ENCODE measurements around the gene NAT10.
A peak's percentile ranks its signal among the peaks of the same experiment; 100 is the strongest.
"Not testable (repeated sequence)": the region's sequence is repeated elsewhere in the genome, so short reads cannot be mapped to it uniquely, and the experiment has no call there.

The NAT10 gene

GRCh38 chr11:34174412-34175041 lies 69.1 kb downstream of the NAT10 start:
- peak; percentile 73 for DNase-seq (ENCODE audit: low read depth)
- peak; percentile 80 for TF ChIP-seq CTCF (IDR thresholded peaks at IDR 0.05; ENCODE audit: insufficient read depth, low read depth, low read length, missing control alignments)
- peak overlapping the region; percentile 21 for H3K4me3 ChIP-seq (ENCODE audit: low read length)

- DNase-seq (ENCODE audit: low read depth): no peak
- no peak overlapping the region for H3K4me3 ChIP-seq (ENCODE audit: low read length)
- TF ChIP-seq CTCF (IDR thresholded peaks at IDR 0.05; ENCODE audit: insufficient read depth, low read depth, low read length, missing control alignments): no peak
Observed at GRCh38 chr11:34175284-34176019, 70.0 kb downstream of the NAT10 start.

- no peak overlapping the region for H3K4me3 ChIP-seq (ENCODE audit: low read length)
- TF ChIP-seq CTCF (IDR thresholded peaks at IDR 0.05; ENCODE audit: insufficient read depth, low read depth, low read length, missing control alignments): no peak
Observed at GRCh38 chr11:34176751-34177209, 71.4 kb downstream of the NAT10 start.

GRCh38 chr11:34178209-34178821 lies 72.9 kb downstream of the NAT10 start:
- H3K4me3 ChIP-seq (ENCODE audit: low read length): no peak overlapping the region
- TF ChIP-seq CTCF (IDR thresholded peaks at IDR 0.05; ENCODE audit: insufficient read depth, low read depth, low read length, missing control alignments): no peak
- DNase-seq (ENCODE audit: low read depth): no peak

More at GRCh38 chr11:34176751-34177209, 71.4 kb downstream of the NAT10 start:
- DNase-seq (ENCODE audit: low read depth): no peak

GRCh38 chr11:34179026-34179675 lies 73.7 kb downstream of the NAT10 start:
- no peak overlapping the region for H3K4me3 ChIP-seq (ENCODE audit: low read length)
- no peak for DNase-seq (ENCODE audit: low read depth)
- TF ChIP-seq CTCF (IDR thresholded peaks at IDR 0.05; ENCODE audit: insufficient read depth, low read depth, low read length, missing control alignments): no peak

- no peak for TF ChIP-seq CTCF (IDR thresholded peaks at IDR 0.05; ENCODE audit: insufficient read depth, low read depth, low read length, missing control alignments)
- H3K4me3 ChIP-seq (ENCODE audit: low read length): no peak overlapping the region
- peak; percentile 17 for DNase-seq (ENCODE audit: low read depth)
Observed at GRCh38 chr11:34180040-34180813, 74.8 kb downstream of the NAT10 start.

GRCh38 chr11:34180814-34181165 lies 75.4 kb downstream of the NAT10 start:
- not testable (repeated sequence) for H3K4me3 ChIP-seq (ENCODE audit: low read length); DNase-seq (ENCODE audit: low read depth)
